ENCODE measurements around the gene MEGF11. TPM values are rescaled to one million over a fixed set of nuclear protein-coding genes. Genes with fewer than 3 reads are reported as not detected.

Gene MEGF11
- total RNA-seq, 5 donors from 2014 or later (not counting 1 experiment from before 2014, with no cell fraction given): 0.20 TPM; not detected in 4

- Mint-ChIP-seq H3K27me3 (no peaks in the 10 kb centered on the region), H3K4me1 (peaks cover 0 to 4% (median 0%) of the 10 kb centered on the region in 3 donors), H3K9me3 (no peaks in the 10 kb centered on the region), H3K4me3 (no peak overlapping the region), H3K36me3 (no peaks in the 10 kb centered on the region), H3K27ac (no peak overlapping the region)
- Histone ChIP-seq H3K27me3 (replicated peaks in 1 of 2; ENCODE audit: control insufficient read depth in 2 of 2, extremely low read depth in 1 of 2, insufficient read depth in 2 of 2, low read length in 1 of 2) (no peaks in the 10 kb centered on the region), H3K4me3 (ENCODE audit: control insufficient read depth in 1 of 2, extremely low read depth in 1 of 2, low read length in 1 of 2) (no peak overlapping the region), H3K9me3 (no peaks in the 10 kb centered on the region), H3K36me3 (ENCODE audit: control insufficient read depth in 2 of 2, extremely low read depth in 1 of 2, insufficient read depth in 1 of 2, low read length in 1 of 2) (no peaks in the 10 kb centered on the region), H3K27ac (ENCODE audit: low read length) (no peak overlapping the region), H3K4me1 (ENCODE audit: control insufficient read depth in 1 of 2, extremely low read depth in 1 of 2, insufficient read depth in 2 of 2, low read length in 2 of 2) (no peaks in the 10 kb centered on the region)
- DNase-seq (no peak), ATAC-seq (replicated peaks in 1 of 4) (no peak)
- CTCF ChIA-PET: no interaction called here
- POLR2A ChIA-PET: no interaction called here
- WGBS (ENCODE audit: insufficient coverage): 85% methylated on average over 6 of the region's 6 CpGs
These were observed 87.7 kb downstream of the MEGF11 start for GRCh38 chr15:66165856-66166255.

GRCh38 chr15:66164788-66165187 lies 88.8 kb downstream of the MEGF11 start:
- ChIA-PET CTCF (no interaction called here), POLR2A (no interaction called here)
- H3K4me3 Mint-ChIP-seq: no peak overlapping the region
- no peaks in the 10 kb centered on the region for H3K4me1 ChIP-seq (ENCODE audit: control insufficient read depth in 1 of 2, extremely low read depth in 1 of 2, insufficient read depth in 2 of 2, low read length in 2 of 2)
- no peak overlapping the region for H3K4me3 ChIP-seq (ENCODE audit: control insufficient read depth in 1 of 2, extremely low read depth in 1 of 2, low read length in 1 of 2)
- no peak overlapping the region for H3K27ac Mint-ChIP-seq
- DNase-seq: no peak
- H3K9me3 Mint-ChIP-seq: no peaks in the 10 kb centered on the region
- peaks cover 0 to 7% (median 0%) of the 10 kb centered on the region in 3 donors for H3K4me1 Mint-ChIP-seq
- H3K27me3 Mint-ChIP-seq: no peaks in the 10 kb centered on the region
- H3K36me3 Mint-ChIP-seq: no peaks in the 10 kb centered on the region
- WGBS (ENCODE audit: insufficient coverage): 100% methylated on average over 3 of the region's 4 CpGs
- no peaks in the 10 kb centered on the region for H3K9me3 ChIP-seq
- no peaks in the 10 kb centered on the region for H3K27me3 ChIP-seq (replicated peaks in 1 of 2; ENCODE audit: control insufficient read depth in 2 of 2, extremely low read depth in 1 of 2, insufficient read depth in 2 of 2, low read length in 1 of 2)
- no peak for ATAC-seq (replicated peaks in 1 of 4)
- H3K36me3 ChIP-seq (ENCODE audit: control insufficient read depth in 2 of 2, extremely low read depth in 1 of 2, insufficient read depth in 1 of 2, low read length in 1 of 2): no peaks in the 10 kb centered on the region
- H3K27ac ChIP-seq (ENCODE audit: low read length): no peak overlapping the region

- H3K4me1 ChIP-seq (ENCODE audit: control insufficient read depth in 1 of 2, extremely low read depth in 1 of 2, insufficient read depth in 2 of 2, low read length in 2 of 2): no peaks in the 10 kb centered on the region
- no peaks in the 10 kb centered on the region for H3K27me3 Mint-ChIP-seq
- no peaks in the 10 kb centered on the region for H3K27me3 ChIP-seq (replicated peaks in 1 of 2; ENCODE audit: control insufficient read depth in 2 of 2, extremely low read depth in 1 of 2, insufficient read depth in 2 of 2, low read length in 1 of 2)
- no peak for ATAC-seq (replicated peaks in 1 of 4)
- no peak for DNase-seq
- POLR2A ChIA-PET: no interaction called here
- whole genome bisulfite sequencing (ENCODE audit: insufficient coverage): 85% methylated on average over 4 of the region's 9 CpGs
- H3K4me3 ChIP-seq (ENCODE audit: control insufficient read depth in 1 of 2, extremely low read depth in 1 of 2, low read length in 1 of 2): no peak overlapping the region
- no peaks in the 10 kb centered on the region for H3K36me3 Mint-ChIP-seq
- no peak overlapping the region for H3K27ac ChIP-seq (ENCODE audit: low read length)
- H3K9me3 Mint-ChIP-seq: no peaks in the 10 kb centered on the region
- no peaks in the 10 kb centered on the region for H3K9me3 ChIP-seq
- CTCF ChIA-PET: interaction anchor here in 1 of 2 donors (0.6 kb wide), 1 partner anchor 253 kb away, joined by 3 read pairs; no protein-coding TSS in a partner anchor
- no peaks in the 10 kb centered on the region for H3K36me3 ChIP-seq (ENCODE audit: control insufficient read depth in 2 of 2, extremely low read depth in 1 of 2, insufficient read depth in 1 of 2, low read length in 1 of 2)
- H3K4me1 Mint-ChIP-seq: peaks cover 0 to 7% (median 0%) of the 10 kb centered on the region in 3 donors
- no peak overlapping the region for H3K4me3 Mint-ChIP-seq
- H3K27ac Mint-ChIP-seq: no peak overlapping the region
These were observed 90.0 kb downstream of the MEGF11 start for GRCh38 chr15:66163553-66163952.

GRCh38 chr15:66162286-66162685 lies 91.3 kb downstream of the MEGF11 start:
- Histone ChIP-seq H3K27me3 (replicated peaks in 1 of 2; ENCODE audit: control insufficient read depth in 2 of 2, extremely low read depth in 1 of 2, insufficient read depth in 2 of 2, low read length in 1 of 2) (no peaks in the 10 kb centered on the region), H3K36me3 (ENCODE audit: control insufficient read depth in 2 of 2, extremely low read depth in 1 of 2, insufficient read depth in 1 of 2, low read length in 1 of 2) (no peaks in the 10 kb centered on the region), H3K27ac (ENCODE audit: low read length) (no peak overlapping the region), H3K4me3 (ENCODE audit: control insufficient read depth in 1 of 2, extremely low read depth in 1 of 2, low read length in 1 of 2) (no peak overlapping the region), H3K4me1 (ENCODE audit: control insufficient read depth in 1 of 2, extremely low read depth in 1 of 2, insufficient read depth in 2 of 2, low read length in 2 of 2) (no peaks in the 10 kb centered on the region), H3K9me3 (no peaks in the 10 kb centered on the region)
- H3K4me1 Mint-ChIP-seq: peaks cover 0 to 7% (median 0%) of the 10 kb centered on the region in 3 donors
- DNase-seq (no peak), ATAC-seq (replicated peaks in 1 of 4) (no peak)
- ChIA-PET POLR2A (no interaction called here), CTCF (no interaction called here)
- H3K9me3 Mint-ChIP-seq: no peaks in the 10 kb centered on the region
- WGBS (ENCODE audit: insufficient coverage): no CpG with 5 or more reads among the region's 2 CpGs
- no peak overlapping the region for H3K27ac Mint-ChIP-seq
- H3K36me3 Mint-ChIP-seq: no peaks in the 10 kb centered on the region
- no peaks in the 10 kb centered on the region for H3K27me3 Mint-ChIP-seq
- H3K4me3 Mint-ChIP-seq: no peak overlapping the region

GRCh38 chr15:66161575-66162118 lies 91.9 kb downstream of the MEGF11 start:
- H3K36me3 ChIP-seq (ENCODE audit: control insufficient read depth in 2 of 2, extremely low read depth in 1 of 2, insufficient read depth in 1 of 2, low read length in 1 of 2): no peaks in the 10 kb centered on the region
- ATAC-seq (replicated peaks in 1 of 4): no peak
- H3K4me1 ChIP-seq (ENCODE audit: control insufficient read depth in 1 of 2, extremely low read depth in 1 of 2, insufficient read depth in 2 of 2, low read length in 2 of 2): no peaks in the 10 kb centered on the region
- no peaks in the 10 kb centered on the region for H3K36me3 Mint-ChIP-seq
- H3K4me3 Mint-ChIP-seq: no peak overlapping the region
- H3K4me1 Mint-ChIP-seq: peaks cover 0 to 7% (median 0%) of the 10 kb centered on the region in 3 donors
- POLR2A ChIA-PET: no interaction called here
- H3K9me3 Mint-ChIP-seq: no peaks in the 10 kb centered on the region
- DNase-seq: no peak
- H3K27ac Mint-ChIP-seq: no peak overlapping the region
- H3K9me3 ChIP-seq: no peaks in the 10 kb centered on the region
- H3K27me3 ChIP-seq (replicated peaks in 1 of 2; ENCODE audit: control insufficient read depth in 2 of 2, extremely low read depth in 1 of 2, insufficient read depth in 2 of 2, low read length in 1 of 2): peaks cover 0 to 4% of the 10 kb centered on the region in 2 experiments
- 67% methylated on average over 3 of the region's 5 CpGs for WGBS (ENCODE audit: insufficient coverage)
- H3K27me3 Mint-ChIP-seq: no peaks in the 10 kb centered on the region
- H3K27ac ChIP-seq (ENCODE audit: low read length): no peak overlapping the region
- CTCF ChIA-PET: no interaction called here
- no peak overlapping the region for H3K4me3 ChIP-seq (ENCODE audit: control insufficient read depth in 1 of 2, extremely low read depth in 1 of 2, low read length in 1 of 2)

GRCh38 chr15:66161108-66161507 lies 92.4 kb downstream of the MEGF11 start:
- Histone ChIP-seq H3K4me1 (ENCODE audit: control insufficient read depth in 1 of 2, extremely low read depth in 1 of 2, insufficient read depth in 2 of 2, low read length in 2 of 2) (no peaks in the 10 kb centered on the region), H3K27me3 (replicated peaks in 1 of 2; ENCODE audit: control insufficient read depth in 2 of 2, extremely low read depth in 1 of 2, insufficient read depth in 2 of 2, low read length in 1 of 2) (peaks cover 0 to 8% of the 10 kb centered on the region in 2 experiments), H3K9me3 (no peaks in the 10 kb centered on the region), H3K4me3 (ENCODE audit: control insufficient read depth in 1 of 2, extremely low read depth in 1 of 2, low read length in 1 of 2) (no peak overlapping the region), H3K36me3 (ENCODE audit: control insufficient read depth in 2 of 2, extremely low read depth in 1 of 2, insufficient read depth in 1 of 2, low read length in 1 of 2) (no peaks in the 10 kb centered on the region), H3K27ac (ENCODE audit: low read length) (no peak overlapping the region)
- WGBS (ENCODE audit: insufficient coverage): 78% methylated on average over 4 of the region's 4 CpGs
- Mint-ChIP-seq H3K4me3 (no peak overlapping the region), H3K27me3 (peaks cover 0 to 3% of the 10 kb centered on the region in 2 donors), H3K9me3 (no peaks in the 10 kb centered on the region), H3K27ac (no peak overlapping the region), H3K4me1 (peaks cover 0 to 12% (median 0%) of the 10 kb centered on the region in 3 donors), H3K36me3 (no peaks in the 10 kb centered on the region)
- ChIA-PET POLR2A (no interaction called here), CTCF (no interaction called here)
- DNase-seq (no peak), ATAC-seq (replicated peaks in 1 of 4) (no peak)

GRCh38 chr15:66157507-66157906 lies 96.0 kb downstream of the MEGF11 start:
- Mint-ChIP-seq H3K27ac (no peak overlapping the region), H3K4me3 (no peak overlapping the region), H3K9me3 (no peaks in the 10 kb centered on the region), H3K4me1 (peaks cover 0 to 13% (median 0%) of the 10 kb centered on the region in 3 donors), H3K27me3 (peaks cover 0 to 13% of the 10 kb centered on the region in 2 donors), H3K36me3 (no peaks in the 10 kb centered on the region)
- no CpG with 5 or more reads among the region's 2 CpGs for WGBS (ENCODE audit: insufficient coverage)
- peaks cover 0 to 25% of the 10 kb centered on the region in 2 experiments for H3K27me3 ChIP-seq (replicated peaks in 1 of 2; ENCODE audit: control insufficient read depth in 2 of 2, extremely low read depth in 1 of 2, insufficient read depth in 2 of 2, low read length in 1 of 2)
- no peaks in the 10 kb centered on the region for H3K36me3 ChIP-seq (ENCODE audit: control insufficient read depth in 2 of 2, extremely low read depth in 1 of 2, insufficient read depth in 1 of 2, low read length in 1 of 2)
- H3K27ac ChIP-seq (ENCODE audit: low read length): no peak overlapping the region
- no peak for ATAC-seq (replicated peaks in 1 of 4)
- no peak overlapping the region for H3K4me3 ChIP-seq (ENCODE audit: control insufficient read depth in 1 of 2, extremely low read depth in 1 of 2, low read length in 1 of 2)
- no peak for DNase-seq
- no peaks in the 10 kb centered on the region for H3K9me3 ChIP-seq
- CTCF ChIA-PET: no interaction called here
- POLR2A ChIA-PET: no interaction called here
- H3K4me1 ChIP-seq (ENCODE audit: control insufficient read depth in 1 of 2, extremely low read depth in 1 of 2, insufficient read depth in 2 of 2, low read length in 2 of 2): no peaks in the 10 kb centered on the region

Data from T-cell (primary cell).